ENCODE results near the gene MPP7.

Gene MPP7

GRCh38 chr10:28305553-28305952, 2.7 kb upstream of the MPP7 start:
- no peak for DNase-seq (ENCODE audit: low read depth)

- no peak for DNase-seq (ENCODE audit: low read depth)
Measured at GRCh38 chr10:28304032-28304571, 1.2 kb upstream of the MPP7 start.

GRCh38 chr10:28302012-28302637, 739 bp downstream of the MPP7 start:
- no peak for DNase-seq (ENCODE audit: low read depth)

- DNase-seq (ENCODE audit: low read depth) = peak; percentile 1
Measured at GRCh38 chr10:28300027-28300426, 2.8 kb downstream of the MPP7 start.

- no peak for DNase-seq (ENCODE audit: low read depth)
Measured at GRCh38 chr10:28298951-28299350, 3.9 kb downstream of the MPP7 start.

- DNase-seq (ENCODE audit: low read depth) = no peak
Measured at GRCh38 chr10:28296023-28296422, 6.8 kb downstream of the MPP7 start.

- no peak for DNase-seq (ENCODE audit: low read depth)
Measured at GRCh38 chr10:28295336-28295735, 7.5 kb downstream of the MPP7 start.

- no peak for DNase-seq (ENCODE audit: low read depth)
Measured at GRCh38 chr10:28294809-28295208, 8.1 kb downstream of the MPP7 start.

GRCh38 chr10:28294169-28294532, 8.7 kb downstream of the MPP7 start:
- no peak for DNase-seq (ENCODE audit: low read depth)

- no peak for DNase-seq (ENCODE audit: low read depth)
Measured at GRCh38 chr10:28293236-28294168, 9.4 kb downstream of the MPP7 start.

GRCh38 chr10:28291881-28292297, 11.0 kb downstream of the MPP7 start:
- DNase-seq (ENCODE audit: low read depth) = no peak

- DNase-seq (ENCODE audit: low read depth) = no peak
Measured at GRCh38 chr10:28285816-28286215, 17.0 kb downstream of the MPP7 start.

- DNase-seq (ENCODE audit: low read depth) = no peak
Measured at GRCh38 chr10:28284126-28284525, 18.7 kb downstream of the MPP7 start.

GRCh38 chr10:28283251-28283650, 19.6 kb downstream of the MPP7 start:
- DNase-seq (ENCODE audit: low read depth) = no peak

GRCh38 chr10:28282336-28282735, 20.5 kb downstream of the MPP7 start:
- DNase-seq (ENCODE audit: low read depth) = no peak

- DNase-seq (ENCODE audit: low read depth) = no peak
Measured at GRCh38 chr10:28281726-28282315, 21.0 kb downstream of the MPP7 start.

- DNase-seq (ENCODE audit: low read depth) = no peak
Measured at GRCh38 chr10:28280652-28281051, 22.2 kb downstream of the MPP7 start.

GRCh38 chr10:28279878-28280277, 23.0 kb downstream of the MPP7 start:
- DNase-seq (ENCODE audit: low read depth) = no peak

- DNase-seq (ENCODE audit: low read depth) = no peak
Measured at GRCh38 chr10:28278842-28279241, 24.0 kb downstream of the MPP7 start.

GRCh38 chr10:28276384-28276783, 26.5 kb downstream of the MPP7 start:
- DNase-seq (ENCODE audit: low read depth) = no peak

GRCh38 chr10:28274475-28274874, 28.4 kb downstream of the MPP7 start:
- no peak for DNase-seq (ENCODE audit: low read depth)

GRCh38 chr10:28273343-28273742, 29.5 kb downstream of the MPP7 start:
- DNase-seq (ENCODE audit: low read depth) = no peak
